SU-DHL-6 (cell line): Measurements from ENCODE around the gene NPAS3.

ENCODE experiments used
- CTCF ChIP-seq: fragments of 200-600 bp; sonication (generic); IDR thresholded peaks from one replicate; pipeline ENCODE4 v1.5.1; 2017; ENCODE audit warnings: antibody characterized with exemption, mild to moderate bottlenecking, low read length, moderate library complexity; ENCODE audit not compliant: insufficient read depth, poor library complexity, severe bottlenecking
- EZH2phosphoT487 ChIP-seq: fragments of 200-600 bp; sonication (generic), shearing (Covaris generic); conservative IDR thresholded peaks from 2 replicates; pipeline ENCODE4 v1.6.1; 2018; ENCODE audit warnings: mild to moderate bottlenecking, antibody characterized with exemption, low read length, moderate library complexity, mixed read lengths

GRCh38 chr14:33780035-33780434, 841.4 kb downstream of the NPAS3 start:
- TF ChIP-seq CTCF: no peak
- no peak for TF ChIP-seq EZH2phosphoT487
